NCI-H2196 (cell line): ENCODE results near the gene GAPDH.
"Not testable (repeated sequence)": the region's sequence is repeated elsewhere in the genome, so short reads cannot be mapped to it uniquely, and the experiment has no call there.

Source experiments
- DNase-seq: peaks from one replicate; lab custom pipeline; 2025; ENCODE audit not compliant: unreplicated experiment; lab: John Stamatoyannopoulos, UW

The GAPDH gene

DNA sequence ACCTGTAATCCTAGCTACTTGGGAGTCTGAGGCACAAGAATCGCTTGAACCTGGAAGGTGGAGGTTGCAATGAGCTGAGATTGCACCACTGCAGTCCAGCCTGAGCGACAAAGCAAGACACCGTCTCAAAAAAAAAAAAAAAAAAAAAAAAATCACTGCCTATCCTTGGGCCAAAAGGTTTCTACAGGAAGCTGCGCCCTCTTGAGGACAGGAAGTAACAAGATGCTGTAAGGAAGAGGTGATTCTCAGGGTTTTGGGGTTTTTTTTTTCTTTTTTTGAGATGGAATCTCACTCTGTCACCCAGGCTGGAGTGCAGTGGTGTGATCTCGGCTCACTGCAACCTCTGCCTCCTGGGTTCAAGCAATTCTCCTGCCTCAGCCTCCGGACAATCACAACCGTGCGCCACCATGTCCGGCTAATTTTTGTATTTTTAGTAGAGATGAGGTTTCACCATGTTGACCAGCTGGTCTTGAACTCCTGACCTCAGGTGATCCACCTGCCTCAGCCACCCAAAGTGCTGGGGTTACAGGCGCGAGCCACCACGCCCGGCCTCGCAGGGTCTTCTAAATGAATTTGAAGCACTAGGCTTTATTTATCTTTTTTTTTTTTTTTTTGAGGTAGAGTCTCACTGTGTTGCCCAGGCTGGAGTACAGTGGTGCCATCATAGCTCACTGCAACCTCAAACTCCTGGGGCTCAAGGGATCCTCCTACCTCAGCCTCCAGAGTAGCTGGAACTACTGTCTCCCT is 23.9 kb downstream of the GAPDH start:
- DNase-seq, result not testable (repeated sequence)

GRCh38 chr12:6559500-6559899 is 25.2 kb downstream of the GAPDH start:
- no peak for DNase-seq

GRCh38 chr12:6560501-6561205 is 26.3 kb downstream of the GAPDH start:
- no peak for DNase-seq

GRCh38 chr12:6562881-6563280 is 28.6 kb downstream of the GAPDH start:
- DNase-seq, result no peak

- DNase-seq, result no peak
Observed at GRCh38 chr12:6563448-6564050, 29.2 kb downstream of the GAPDH start.

- DNase-seq, result no peak
Observed at GRCh38 chr12:6567112-6567670, 32.9 kb downstream of the GAPDH start.

DNA sequence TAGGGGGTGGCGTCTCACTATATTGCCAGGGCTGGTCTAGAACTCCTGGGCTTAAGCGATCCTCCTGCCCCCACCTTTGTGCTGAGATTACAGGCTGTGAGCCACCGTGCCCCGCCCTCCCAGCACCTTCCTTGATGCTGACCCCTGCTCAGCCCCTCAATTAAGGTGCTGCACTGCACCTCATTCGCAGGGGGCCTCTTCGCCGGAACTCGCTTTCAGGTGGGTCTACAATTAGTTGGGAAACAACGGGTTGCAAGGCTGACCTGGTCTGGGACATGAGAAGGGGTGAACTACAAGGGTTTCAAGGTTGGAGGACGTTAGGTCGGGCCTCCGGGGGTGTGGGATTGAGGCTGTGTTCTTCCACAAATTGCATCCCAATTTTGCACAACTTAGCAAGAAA is 35.0 kb downstream of the GAPDH start:
- DNase-seq, result no peak

DNA sequence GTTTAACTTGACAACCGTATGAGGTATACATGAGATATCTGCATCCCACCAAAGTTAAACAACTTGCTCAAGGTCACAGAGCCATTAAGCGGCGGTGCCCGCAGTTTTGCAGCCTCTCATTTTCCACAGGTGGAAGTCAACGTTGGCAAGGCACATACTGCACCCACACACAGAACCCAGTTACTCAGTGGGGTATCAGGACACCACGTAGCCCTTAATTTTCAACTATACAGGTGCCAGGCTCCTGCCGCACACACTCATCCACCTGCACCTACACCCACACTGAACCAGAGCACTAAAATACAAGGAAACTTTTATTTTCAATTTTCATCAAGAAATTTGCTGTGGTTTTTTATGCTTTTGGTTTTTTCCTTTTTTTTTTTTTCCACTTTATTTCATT is 35.5 kb downstream of the GAPDH start:
- no peak for DNase-seq

DNA sequence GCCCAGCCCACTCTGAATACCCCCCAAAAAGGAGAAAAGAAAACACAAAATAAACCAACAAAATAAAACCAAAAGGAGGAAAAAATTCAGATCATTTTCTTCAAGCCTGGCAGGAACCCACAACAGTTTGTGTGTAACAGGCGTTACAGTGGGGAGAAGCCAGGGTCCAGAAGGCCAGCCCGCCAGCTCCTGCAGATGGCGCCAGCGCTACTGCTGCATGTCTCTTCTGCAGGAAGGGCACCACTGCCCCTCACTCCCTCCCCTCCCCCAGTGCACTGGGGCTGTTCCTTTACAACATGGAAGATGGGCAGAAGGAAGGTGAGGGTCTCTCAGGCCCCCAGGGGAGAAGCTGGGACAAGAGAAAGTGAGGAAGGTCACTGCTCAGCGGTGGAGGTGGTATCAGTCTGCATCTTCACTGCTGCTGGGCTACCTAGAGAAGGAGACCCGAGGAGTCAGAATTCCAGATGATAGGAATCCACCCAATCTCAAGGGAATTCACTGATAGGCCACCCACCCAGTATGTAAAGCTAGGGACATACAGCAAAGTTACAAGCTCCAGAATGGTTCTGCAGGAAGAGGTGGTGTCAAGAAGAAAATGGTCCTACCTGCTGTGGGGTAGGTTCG is 36.1 kb downstream of the GAPDH start:
- DNase-seq, result peak; percentile 28

GRCh38 chr12:6573001-6573400 is 38.7 kb downstream of the GAPDH start:
- no peak for DNase-seq

- DNase-seq, result no peak
Observed at GRCh38 chr12:6574576-6575295, 40.4 kb downstream of the GAPDH start.

- no peak for DNase-seq
Observed at GRCh38 chr12:6575648-6576047, 41.3 kb downstream of the GAPDH start.

GRCh38 chr12:6582196-6582595 is 47.9 kb downstream of the GAPDH start:
- DNase-seq, result no peak

- no peak for DNase-seq
Observed at GRCh38 chr12:6582959-6583358, 48.6 kb downstream of the GAPDH start.

GRCh38 chr12:6584293-6584692 is 50.0 kb downstream of the GAPDH start:
- DNase-seq, result no peak

DNA sequence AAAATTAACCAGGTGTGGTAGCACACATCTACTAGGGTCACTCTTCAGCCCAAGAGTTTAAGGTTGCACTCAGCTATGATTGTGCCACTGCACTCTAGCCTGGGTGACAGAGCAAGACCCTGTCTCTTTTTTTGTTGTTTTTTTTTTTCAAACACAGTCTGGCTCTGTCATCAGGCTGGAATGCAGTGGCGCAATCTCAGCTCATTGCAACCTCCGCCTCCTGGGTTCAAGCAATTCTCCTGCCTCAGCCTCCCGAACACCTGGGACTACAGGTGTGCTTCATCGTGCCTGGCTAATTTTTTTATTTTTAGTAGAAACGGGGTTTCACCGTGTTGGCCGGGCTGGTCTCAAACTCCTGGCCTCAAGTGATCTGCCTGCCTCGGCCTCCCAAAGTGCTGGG is 52.3 kb downstream of the GAPDH start:
- not testable (repeated sequence) for DNase-seq
